WI38 (cell line): ENCODE data around the gene MFF.

Experiments used
- H3K4me3 ChIP-seq: 2 replicates; pipeline ENCODE4 v1.5.1; 2011; ENCODE audit warnings: low read depth, mild to moderate bottlenecking, control low read depth, low read length
- TF ChIP-seq, protein P1 (sequence below): IDR thresholded peaks from 2 replicates; pipeline ENCODE4 v1.5.1; 2012; ENCODE audit warnings: low read depth, mild to moderate bottlenecking, control low read depth, low read length

The MFF gene

GRCh38 chr2:227395556-227395955, 70.5 kb downstream of the MFF start:
- H3K4me3 ChIP-seq: no peak overlapping the region
- TF ChIP-seq, protein P1, sequence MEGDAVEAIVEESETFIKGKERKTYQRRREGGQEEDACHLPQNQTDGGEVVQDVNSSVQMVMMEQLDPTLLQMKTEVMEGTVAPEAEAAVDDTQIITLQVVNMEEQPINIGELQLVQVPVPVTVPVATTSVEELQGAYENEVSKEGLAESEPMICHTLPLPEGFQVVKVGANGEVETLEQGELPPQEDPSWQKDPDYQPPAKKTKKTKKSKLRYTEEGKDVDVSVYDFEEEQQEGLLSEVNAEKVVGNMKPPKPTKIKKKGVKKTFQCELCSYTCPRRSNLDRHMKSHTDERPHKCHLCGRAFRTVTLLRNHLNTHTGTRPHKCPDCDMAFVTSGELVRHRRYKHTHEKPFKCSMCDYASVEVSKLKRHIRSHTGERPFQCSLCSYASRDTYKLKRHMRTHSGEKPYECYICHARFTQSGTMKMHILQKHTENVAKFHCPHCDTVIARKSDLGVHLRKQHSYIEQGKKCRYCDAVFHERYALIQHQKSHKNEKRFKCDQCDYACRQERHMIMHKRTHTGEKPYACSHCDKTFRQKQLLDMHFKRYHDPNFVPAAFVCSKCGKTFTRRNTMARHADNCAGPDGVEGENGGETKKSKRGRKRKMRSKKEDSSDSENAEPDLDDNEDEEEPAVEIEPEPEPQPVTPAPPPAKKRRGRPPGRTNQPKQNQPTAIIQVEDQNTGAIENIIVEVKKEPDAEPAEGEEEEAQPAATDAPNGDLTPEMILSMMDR: no peak

DNA sequence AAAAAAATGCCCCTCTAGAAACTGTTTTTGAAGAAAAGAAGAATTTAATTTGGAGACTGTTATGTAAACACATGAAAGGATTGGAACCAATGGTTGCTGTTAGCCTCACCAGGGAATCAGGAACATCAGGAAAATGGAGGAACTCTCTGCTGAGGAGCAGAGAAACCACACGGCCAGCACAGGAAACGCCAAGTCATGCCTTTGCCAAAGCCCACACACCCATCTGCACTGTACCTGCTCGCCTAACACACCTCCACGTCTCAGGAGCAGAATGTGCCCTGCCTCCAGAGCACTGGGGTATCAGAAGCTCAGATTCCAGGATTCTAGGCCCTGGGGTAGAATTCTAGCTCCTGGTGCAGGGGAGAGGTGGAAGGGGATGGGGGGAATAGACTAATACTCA, 72.5 kb downstream of the MFF start:
- H3K4me3 ChIP-seq: no peak overlapping the region
- TF ChIP-seq, protein P1: no peak

DNA sequence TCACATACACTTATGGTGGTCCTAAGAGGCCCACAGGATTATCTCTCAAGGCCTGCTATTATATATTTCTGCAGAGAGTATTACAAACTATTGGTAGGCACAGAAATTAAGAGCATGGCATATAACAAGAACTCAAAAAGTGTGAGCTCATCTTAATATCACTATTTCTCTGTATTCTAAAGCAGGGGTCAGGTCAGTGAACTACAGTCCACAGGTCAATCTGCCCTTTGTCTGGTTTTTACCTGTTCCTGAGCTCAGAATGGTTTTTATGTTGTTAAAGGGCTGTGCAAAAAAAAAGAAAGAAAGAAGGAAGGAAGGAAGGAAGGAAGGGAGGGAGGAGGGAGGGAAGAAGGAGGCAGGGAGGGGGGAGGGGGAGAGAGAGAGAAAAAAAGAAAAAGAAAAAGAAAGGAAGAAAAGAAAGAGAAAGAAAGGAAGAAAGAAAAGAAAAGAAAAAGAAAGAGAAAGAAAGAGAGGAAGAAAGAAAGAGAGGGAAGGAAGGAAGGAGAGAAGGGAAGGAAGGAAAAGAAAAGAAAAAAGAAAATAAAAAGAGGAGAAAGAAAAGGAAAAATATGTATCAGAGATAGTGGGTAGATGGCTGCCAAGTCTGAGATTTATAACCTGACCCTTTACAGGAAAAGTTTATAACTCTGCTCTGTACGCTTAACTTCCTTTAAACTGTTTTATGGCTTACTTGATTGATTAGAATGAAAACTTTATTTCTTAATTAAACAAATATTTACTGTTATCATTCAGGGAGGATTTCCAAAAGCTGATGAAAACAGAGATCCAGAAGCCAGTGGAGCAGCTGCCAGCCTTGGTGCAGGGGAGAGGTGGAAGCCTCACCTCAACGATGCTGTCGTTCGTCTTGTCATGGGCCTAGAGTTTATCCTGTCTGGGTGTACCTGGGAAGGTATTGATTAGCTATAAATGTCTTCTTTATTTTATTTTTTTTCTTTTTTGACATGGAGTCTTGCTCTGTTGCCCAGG, 73.9 kb downstream of the MFF start:
- no peak overlapping the region for H3K4me3 ChIP-seq
- TF ChIP-seq, protein P1: no peak

- TF ChIP-seq, protein P1: no peak
- no peak overlapping the region for H3K4me3 ChIP-seq
These were observed 76.5 kb downstream of the MFF start for GRCh38 chr2:227401550-227401949.

DNA sequence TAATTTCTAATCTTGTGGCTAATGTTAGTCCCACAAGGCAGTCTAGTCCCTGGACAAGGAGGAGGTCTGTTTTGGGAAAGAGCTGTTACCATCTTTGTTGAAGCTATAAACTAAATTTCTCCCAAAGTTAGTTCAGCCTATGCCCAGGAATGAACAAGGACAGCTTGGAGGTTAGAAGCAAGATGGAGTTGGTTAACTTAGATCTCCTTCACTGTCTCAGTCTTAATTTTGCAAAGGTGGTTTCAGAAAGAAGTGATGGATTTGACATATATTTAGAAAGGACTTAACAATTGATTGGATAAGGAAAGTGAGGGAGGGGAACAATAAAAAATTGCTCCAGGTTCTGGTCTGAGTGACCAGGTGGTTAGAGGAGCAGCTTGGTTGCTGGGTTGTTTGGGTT, 77.3 kb downstream of the MFF start:
- TF ChIP-seq, protein P1: no peak
- no peak overlapping the region for H3K4me3 ChIP-seq

- no peak overlapping the region for H3K4me3 ChIP-seq
- TF ChIP-seq, protein P1: no peak
These were observed 77.9 kb downstream of the MFF start for GRCh38 chr2:227402959-227403358.

DNA sequence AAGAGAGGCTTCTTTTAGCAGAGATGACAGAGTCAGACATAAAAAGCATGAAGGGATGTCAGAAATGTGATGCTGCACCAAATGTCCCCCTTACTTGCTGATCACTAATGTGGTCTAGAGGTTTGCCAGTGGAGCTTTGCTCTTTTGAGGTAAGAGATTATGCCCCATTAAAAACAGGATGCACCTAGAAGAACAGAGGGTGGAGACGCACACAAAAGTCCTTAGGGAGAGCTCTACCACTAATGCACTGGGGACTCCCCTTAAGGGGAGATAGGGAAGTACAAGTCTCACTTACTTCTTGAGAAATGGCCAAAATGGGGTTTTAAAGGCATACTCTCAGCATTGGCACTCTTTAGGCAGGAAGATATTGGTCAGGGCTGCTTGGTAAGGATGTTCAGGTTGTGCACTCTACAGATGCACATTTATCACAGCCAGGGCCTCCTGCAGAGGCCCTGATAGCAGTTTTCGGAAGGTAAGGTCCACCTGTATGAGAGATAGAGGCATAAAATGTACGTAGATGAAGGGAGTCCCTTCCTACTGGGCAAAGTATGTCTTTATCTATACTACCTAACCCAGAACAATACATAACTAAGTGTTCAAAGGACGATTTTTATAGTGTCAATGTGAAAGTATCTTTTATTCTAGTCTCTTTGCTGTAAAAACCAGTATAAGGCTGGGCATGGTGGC, 79.7 kb downstream of the MFF start:
- TF ChIP-seq, protein P1: no peak
- no peak overlapping the region for H3K4me3 ChIP-seq
